Neuronal stem cell (in vitro differentiated cells): ENCODE data around the gene PRPF8.

ENCODE experiments used
- DNase-seq: peaks from one replicate; pipeline ENCODE4 v3.0.0-alpha.2; 2013; ENCODE audit warnings: low spot score
- H2AFZ ChIP-seq: one replicate; pipeline ENCODE4 v1.6.1; 2013; ENCODE audit warnings: mild to moderate bottlenecking, low read length, inconsistent platforms
- H2AK5ac ChIP-seq: 2 replicates; pipeline ENCODE4 v1.6.1; 2013; ENCODE audit warnings: low read depth, mild to moderate bottlenecking, inconsistent platforms, low read length, moderate library complexity, mixed read lengths
- H2BK120ac ChIP-seq: 2 replicates; pipeline ENCODE4 v1.6.1; 2013; ENCODE audit warnings: low read depth, mild to moderate bottlenecking, inconsistent platforms, low read length, moderate library complexity, mixed read lengths
- H2BK12ac ChIP-seq: one replicate; pipeline ENCODE4 v1.6.1; 2013; ENCODE audit warnings: low read length, inconsistent platforms
- H2BK15ac ChIP-seq: 2 replicates; pipeline ENCODE4 v1.6.1; 2013; ENCODE audit warnings: mild to moderate bottlenecking, low read length, inconsistent platforms, mixed read lengths
- H2BK5ac ChIP-seq: one replicate; pipeline ENCODE4 v1.6.1; 2013; ENCODE audit warnings: inconsistent platforms, mild to moderate bottlenecking, low read length, moderate library complexity
- H3K14ac ChIP-seq: one replicate; pipeline ENCODE4 v1.6.1; 2013; ENCODE audit warnings: low read length, inconsistent platforms
- H3K18ac ChIP-seq: 2 replicates; pipeline ENCODE4 v1.6.1; 2013; ENCODE audit warnings: low read length, inconsistent platforms
- H3K23ac ChIP-seq: 2 replicates; pipeline ENCODE4 v1.6.1; 2013; ENCODE audit warnings: low read depth, mild to moderate bottlenecking, mixed read lengths, low read length, inconsistent platforms; ENCODE audit not compliant: poor library complexity
- H3K27ac ChIP-seq: replicated peaks from 3 replicates; pipeline ENCODE4 v1.5.1; 2013; ENCODE audit warnings: low read length, inconsistent platforms
- H3K27me3 ChIP-seq, 3 experiments: 2 replicates each; pipeline ENCODE4 v1.6.1; 2013; ENCODE audit warnings: low read length in 3 of 3, mild to moderate bottlenecking in 2 of 3, inconsistent platforms in 1 of 3, low read depth in 1 of 3, mixed read lengths in 1 of 3, moderate library complexity in 1 of 3; ENCODE audit not compliant: control insufficient read depth in 3 of 3, insufficient read depth in 3 of 3
- H3K36me3 ChIP-seq, 2 donors: replicated peaks in 1 of 2; 2 replicates each; pipeline ENCODE4 v1.6.1; 2013; ENCODE audit warnings: low read length in 2 of 2; ENCODE audit not compliant: control insufficient read depth in 2 of 2, insufficient read depth in 2 of 2
- H3K4ac ChIP-seq: 2 replicates; pipeline ENCODE4 v1.6.1; 2013; ENCODE audit warnings: inconsistent platforms, mild to moderate bottlenecking, low read length, moderate library complexity
- H3K4me1 ChIP-seq, 2 donors: 1 replicate in 1 of 2; 2 replicates in 1 of 2; pipeline ENCODE4 v1.6.1; 2013; ENCODE audit warnings: low read length in 2 of 2, low read depth in 1 of 2; ENCODE audit not compliant: control insufficient read depth in 2 of 2, insufficient read depth in 1 of 2
- H3K4me2 ChIP-seq: one replicate; pipeline ENCODE4 v1.6.1; 2013; ENCODE audit warnings: mild to moderate bottlenecking, low read length, inconsistent platforms; ENCODE audit not compliant: insufficient read depth, poor library complexity, severe bottlenecking
- H3K4me3 ChIP-seq, 2 donors: 2 replicates each; pipeline ENCODE4 v1.5.1; 2013; ENCODE audit warnings: low read length in 2 of 2, mild to moderate bottlenecking in 2 of 2, inconsistent platforms in 1 of 2, moderate library complexity in 1 of 2
- H3K79me1 ChIP-seq: one replicate; pipeline ENCODE4 v1.6.1; 2013; ENCODE audit warnings: low read depth, mild to moderate bottlenecking, inconsistent platforms, low read length, moderate library complexity
- H3K9ac ChIP-seq: one replicate; pipeline ENCODE4 v1.6.1; 2013; ENCODE audit warnings: mild to moderate bottlenecking, low read depth, low read length, inconsistent platforms; ENCODE audit not compliant: poor library complexity
- H3K9me3 ChIP-seq, 2 donors: replicated peaks in 1 of 2; 2 replicates each; pipeline versions ENCODE3 to v1.6.1; 2013; ENCODE audit warnings: low read length in 2 of 2, mild to moderate bottlenecking in 2 of 2, inconsistent platforms in 1 of 2, low read depth in 1 of 2, mixed read lengths in 1 of 2, moderate library complexity in 1 of 2; ENCODE audit not compliant: control insufficient read depth in 2 of 2, insufficient read depth in 1 of 2
- H4K8ac ChIP-seq: one replicate; pipeline ENCODE4 v1.6.1; 2013; ENCODE audit warnings: low read depth, mild to moderate bottlenecking, inconsistent platforms, low read length, moderate library complexity
- H4K91ac ChIP-seq: one replicate; pipeline ENCODE4 v1.6.1; 2013; ENCODE audit warnings: low read length, low read depth, mild to moderate bottlenecking, inconsistent platforms; ENCODE audit not compliant: poor library complexity
- WGBS, 2 donors: extraction: QIAGEN DNeasy Blood & Tissue Kit; methylation state at CpG; one replicate each; pipeline ENCODE4 v1.1.7; 2013; ENCODE audit warnings: missing lambda C conversion rate in 2 of 2, mixed read lengths in 1 of 2; ENCODE audit not compliant: insufficient read length in 2 of 2, insufficient replicate concordance in 1 of 2; ENCODE audit errors: extremely low coverage in 2 of 2; 5-methylcytosine and 5-hydroxymethylcytosine counted together

PRPF8 gene

DNA sequence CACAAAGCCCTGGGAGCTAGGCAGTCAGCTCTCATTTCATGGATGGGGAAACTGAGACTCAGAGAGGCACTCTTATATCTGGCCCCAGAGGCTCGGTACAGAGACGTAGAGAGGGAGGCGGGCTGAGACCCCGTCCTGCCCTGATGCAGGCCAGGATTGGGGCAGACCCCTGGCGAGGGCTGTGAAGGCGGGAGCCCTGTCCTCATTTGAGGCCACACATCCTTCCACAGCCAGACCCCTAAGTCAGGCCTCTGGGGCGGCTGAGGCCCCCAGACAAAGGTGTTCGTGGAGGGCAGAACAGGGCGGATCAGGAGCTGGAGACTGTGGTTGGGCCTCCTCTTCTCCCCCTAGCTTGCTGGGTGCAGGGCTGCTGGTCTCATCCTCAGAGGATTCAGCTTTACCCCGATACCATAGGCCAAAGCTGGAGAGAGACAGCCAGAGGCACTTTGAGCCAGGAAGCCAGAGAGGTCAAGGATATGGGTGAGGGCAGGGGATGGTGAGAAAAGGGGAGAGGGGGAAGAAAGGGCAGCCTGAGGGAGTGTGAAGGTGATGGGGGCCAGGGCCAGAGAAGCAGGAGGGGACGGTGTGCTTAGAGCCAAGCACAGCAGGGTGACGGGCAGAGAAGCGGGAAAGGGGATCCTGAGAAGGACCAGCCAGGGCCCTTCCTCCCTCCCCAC is 38.3 kb downstream of the PRPF8 start:
- no peak overlapping the region for H4K8ac ChIP-seq

DNA sequence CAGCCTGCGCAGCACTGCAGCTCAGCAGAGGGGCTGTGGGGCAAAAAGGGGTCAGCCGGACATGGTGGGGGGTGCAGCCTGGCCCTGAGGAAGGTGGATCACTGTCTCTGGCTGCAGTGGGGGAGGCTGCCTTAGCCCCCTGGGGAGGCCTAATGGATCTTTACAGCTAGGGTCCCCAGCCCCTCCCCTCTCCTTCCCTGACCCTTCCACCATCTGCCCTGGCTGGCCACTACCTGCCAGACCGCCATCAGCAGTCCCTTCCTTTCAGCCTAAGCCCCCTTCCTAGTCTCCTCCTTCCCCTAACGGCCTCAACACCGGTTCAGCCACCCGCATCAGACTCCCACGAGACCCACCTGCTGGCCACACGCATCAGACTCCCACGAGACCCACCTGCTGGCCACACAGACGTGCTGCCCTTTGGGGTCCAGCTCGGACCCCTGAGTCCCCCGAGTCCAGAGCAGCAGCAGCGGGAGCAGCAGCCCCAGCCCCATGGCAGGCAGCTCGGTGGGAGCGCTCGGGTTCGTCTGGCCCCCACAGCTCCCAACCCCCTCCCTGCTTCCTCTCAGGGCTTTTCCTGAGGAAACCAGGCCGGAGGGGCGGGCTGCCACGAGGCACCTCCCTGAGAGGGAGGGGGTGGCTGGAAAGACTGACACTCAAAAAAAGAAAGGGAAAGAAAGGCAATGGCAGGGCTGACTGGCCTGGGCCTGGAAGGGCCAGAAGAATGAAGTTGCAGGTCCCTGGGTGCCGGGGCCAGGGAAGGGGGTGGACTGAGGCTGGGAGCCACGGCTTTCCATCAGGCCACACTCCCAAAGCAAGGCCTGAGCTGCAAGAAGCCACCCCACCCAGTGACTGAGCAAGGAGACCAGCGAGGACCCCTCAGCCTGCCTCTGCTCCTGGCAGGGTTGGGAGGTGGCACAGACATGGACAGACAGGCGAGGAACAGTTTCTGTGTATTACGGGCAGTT is 39.2 kb downstream of the PRPF8 start, which contains the start of gene SCARF1:
Gene SCARF1, minus strand, starts transcription at position 526 of the 965 bp plus-strand sequence. Its CDS starts 35 bp downstream, at position 491.
- Histone ChIP-seq H3K23ac (peak within 1 kb of the TSS; percentile 23), H4K91ac (peak within 1 kb of the TSS; percentile 64), H2BK5ac (peak within 1 kb of the TSS; percentile 48), H3K36me3 (peaks cover under 1 to 13% of the 10 kb centered on the region in 2 donors), H2AFZ (peak within 1 kb of the TSS; percentile 75), H3K4ac (peak within 1 kb of the TSS; percentile 76), H2AK5ac (peak within 1 kb of the TSS; percentile 96), H3K79me1 (peaks cover 2% of the 10 kb centered on the region), H3K27ac (no peak within 1 kb of the TSS), H3K9ac (peak within 1 kb of the TSS; percentile 63), H3K9me3 (peaks cover 0 to 2% of the 10 kb centered on the region in 2 donors), H2BK12ac (peak within 1 kb of the TSS; percentile 90), H2BK15ac (peak within 1 kb of the TSS; percentile 98), H3K14ac (peak within 1 kb of the TSS; percentile 89), H4K8ac (peak within 1 kb of the TSS; percentile 89), H3K4me3 (peak within 1 kb of the TSS in 1 of 2 donors; percentile 43), H3K18ac (peak within 1 kb of the TSS; percentile 76), H3K27me3 (peaks cover 0 to 27% (median 0%) of the 10 kb centered on the region in 3 experiments), H3K4me1 (peaks cover 14 to 38% of the 10 kb centered on the region in 2 donors), H2BK120ac (peak within 1 kb of the TSS; percentile 61), H3K4me2 (no peak within 1 kb of the TSS)
- WGBS, 2 donors = no CpG with 5 or more reads among the region's 25 CpGs
- no peak for DNase-seq

More for the DNA sequence above, 38.3 kb downstream of the PRPF8 start:
- H3K27me3 ChIP-seq = peaks cover 0 to 27% (median 0%) of the 10 kb centered on the region in 3 experiments
- H3K23ac ChIP-seq = no peak overlapping the region
- no peak for DNase-seq
- no peak overlapping the region for H2BK120ac ChIP-seq
- H3K79me1 ChIP-seq = peaks cover 2% of the 10 kb centered on the region
- H3K4me3 ChIP-seq = peak overlapping the region in 1 of 2 donors; percentile 19
- peak overlapping the region; percentile 60 for H3K9ac ChIP-seq
- peak overlapping the region; percentile 13 for H3K14ac ChIP-seq
- H3K18ac ChIP-seq = no peak overlapping the region
- no CpG with 5 or more reads among the region's 13 CpGs for WGBS, 2 donors
- H2BK5ac ChIP-seq = no peak overlapping the region
- no peak overlapping the region for H4K91ac ChIP-seq
- H3K4me1 ChIP-seq = peaks cover 17 to 36% of the 10 kb centered on the region in 2 donors
- no peak overlapping the region for H3K4me2 ChIP-seq
- peaks cover 9 to 22% of the 10 kb centered on the region in 2 donors for H3K36me3 ChIP-seq
- H2BK15ac ChIP-seq = peak overlapping the region; percentile 98
- no peak overlapping the region for H3K27ac ChIP-seq
- peaks cover 0 to 4% of the 10 kb centered on the region in 2 donors for H3K9me3 ChIP-seq
- H3K4ac ChIP-seq = no peak overlapping the region
- H2AK5ac ChIP-seq = peak overlapping the region; percentile 88
- H2BK12ac ChIP-seq = no peak overlapping the region
- H2AFZ ChIP-seq = peak overlapping the region; percentile 75

DNA sequence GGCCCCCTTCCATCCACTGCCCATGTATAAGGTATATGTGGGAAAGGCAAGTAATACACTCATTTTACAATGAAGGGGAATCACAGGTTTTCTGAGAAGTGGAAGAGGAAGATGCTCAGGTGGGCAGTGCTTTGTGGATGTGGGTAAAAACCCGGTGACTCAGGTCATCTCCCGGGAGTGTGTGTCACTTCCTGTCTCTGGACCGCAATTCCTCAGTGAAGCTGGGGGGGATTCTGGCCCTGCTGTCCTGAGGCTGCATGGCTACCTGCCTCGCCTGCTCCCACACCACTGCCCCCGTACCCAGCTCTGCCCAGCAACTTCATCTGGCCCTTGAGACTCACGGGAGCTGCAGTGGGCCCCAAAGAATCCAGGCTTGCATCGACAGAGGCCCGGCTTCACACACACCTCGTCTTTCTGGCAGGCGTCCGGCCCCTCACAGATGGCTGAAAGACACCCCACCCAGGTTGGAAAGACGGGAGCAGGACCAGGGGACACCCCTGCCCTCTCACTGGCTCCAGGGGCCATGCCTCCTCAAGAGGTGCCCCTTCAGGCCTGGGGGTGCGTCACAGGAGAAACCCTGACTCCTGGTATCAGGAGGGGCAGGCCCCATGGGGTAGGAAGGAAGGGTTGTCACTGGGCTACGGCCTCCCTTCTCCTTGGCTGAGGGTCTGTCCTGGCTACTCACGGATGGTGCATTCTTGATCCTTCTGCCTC is 40.0 kb downstream of the PRPF8 start:
- Histone ChIP-seq H3K23ac (no peak overlapping the region), H3K27me3 (peaks cover 0 to 27% (median 0%) of the 10 kb centered on the region in 3 experiments), H3K4me3 (peak overlapping the region in 1 of 2 donors; percentile 7), H4K91ac (peak overlapping the region; percentile 64), H2BK5ac (peak overlapping the region; percentile 48), H3K36me3 (peaks cover 0 to 5% of the 10 kb centered on the region in 2 donors), H2AFZ (peak overlapping the region; percentile 75), H3K9me3 (peaks cover 0 to 2% of the 10 kb centered on the region in 2 donors), H3K79me1 (peaks cover 2% of the 10 kb centered on the region), H3K4me2 (no peak overlapping the region), H3K27ac (no peak overlapping the region), H3K4ac (no peak overlapping the region), H2BK15ac (peak overlapping the region; percentile 89), H4K8ac (peak overlapping the region; percentile 65), H2BK12ac (peak overlapping the region; percentile 90), H3K14ac (peak overlapping the region; percentile 82), H3K9ac (peak overlapping the region; percentile 63), H2BK120ac (peak overlapping the region; percentile 61), H2AK5ac (peak overlapping the region; percentile 96), H3K4me1 (peaks cover 13 to 35% of the 10 kb centered on the region in 2 donors), H3K18ac (peak overlapping the region; percentile 76)
- no peak for DNase-seq
- no CpG with 5 or more reads among the region's 15 CpGs for whole genome bisulfite sequencing, 2 donors
